Pancreas (tissue), 10 donors: Measurements from ENCODE around the gene PCNT. TPM values are rescaled to one million over a fixed set of nuclear protein-coding genes. Genes with fewer than 3 reads are reported as not detected.

Experiments used
- ATAC-seq, 4 donors: fragments of 200-7000 bp; cut with Tn5 transposase; one replicate each; pipeline versions ENCODE4 v1.8.0 to v1.9.1; 2020; ENCODE audit warnings: mild to moderate bottlenecking in 4 of 4, moderate library complexity in 4 of 4
- DNase-seq, 6 donors: peaks; one replicate each; pipeline ENCODE4 v3.0.0-alpha.2; 2020
- FAIRE-seq: peaks from 2 replicates; lab custom pipeline; 2012; peaks lifted over from hg19 to GRCh38; lab: Jason Lieb, UNC
- H3K27ac ChIP-seq, 4 donors: fragments of 200-600 bp; sonication (generic); 1 replicate in 3 of 4; 2 replicates in 1 of 4; pipeline versions ENCODE4 v1.5.0 to v1.8.0; 2020
- H3K27me3 ChIP-seq, 4 donors: fragments of 200-600 bp; one replicate each; pipeline ENCODE4 v1.8.0; 2021
- H3K36me3 ChIP-seq, 3 donors: fragments of 200-600 bp; sonication (generic) in 1 of 3; one replicate each; pipeline versions ENCODE4 v1.5.0 to v1.8.0; 2020 to 2021
- H3K4me1 ChIP-seq, 3 donors: fragments of 200-600 bp; one replicate each; pipeline ENCODE4 v1.8.0; 2021
- H3K4me3 ChIP-seq, 4 donors: fragments of 200-600 bp; sonication (generic) in 2 of 4; one replicate each; pipeline versions ENCODE4 v1.5.0 to v1.8.0; 2020 to 2021
- H3K9me3 ChIP-seq, 4 donors: fragments of 200-600 bp; one replicate each; pipeline ENCODE4 v1.8.0; 2021
- WGBS, 2 donors: extraction: QIAGEN DNeasy Blood & Tissue Kit; methylation state at CpG; one replicate each; pipeline ENCODE4 v1.1.7; 2013; 5-methylcytosine and 5-hydroxymethylcytosine counted together
- intact Hi-C, 3 donors: fragments of 100-400 bp; cut with DNase I; formaldehyde crosslinking; loops; one replicate each; pipeline versions ENCODE4 v1.11.1 to v1.14.2; 2022
- polyA plus RNA-seq, 2 donors: library from polyadenylated mRNA; stranded (reverse); fragments of 200-250 nt; gene quantifications; one replicate each; pipeline ENCODE4 v1.2.3, GENCODE V29; 2013
- total RNA-seq, 6 donors: library from RNA; stranded (reverse); fragmentation: NEBNext Ultra II Directional in 4 of 6; extraction: Animal tissue kit (Norgen Biotek cat#: 25700) in 4 of 6; gene quantifications; one replicate each; pipeline versions ENCODE4 v1.2.1 to v1.2.4, GENCODE V29; 2021 to 2023
- TF ChIP-seq, protein P1 (sequence below), 4 donors: fragments of 200-600 bp; sonication (generic) in 3 of 4; IDR thresholded peaks; one replicate each; pipeline versions ENCODE4 v1.5.0 to v1.8.0; 2021; ENCODE audit warnings: antibody characterized with exemption in 4 of 4
- donor health status: healthy with polysubstance abuse.
- donor health status: DM: no; HTN: no; CAD: no; lungs with moderate emphysema.
- donor health status: DM: no; HTN: no; CAD: no.
- donor health status: control.
- donor health status: control.
- donor health status: Bipolar disorder and iron deficiency.
- donor health status: DM: yes; HTN: yes; CAD: no.
- donor health status: DM: no; HTN: no; CAD: no.
- donor health status: DM: no; HTN: no; CAD: no.
- donor health status: DM: yes; HTN: yes; CAD: no.

Gene PCNT
- total and polyA plus RNA-seq, 8 donors, result 8.1 to 15.5 (median 12.1) TPM

DNA sequence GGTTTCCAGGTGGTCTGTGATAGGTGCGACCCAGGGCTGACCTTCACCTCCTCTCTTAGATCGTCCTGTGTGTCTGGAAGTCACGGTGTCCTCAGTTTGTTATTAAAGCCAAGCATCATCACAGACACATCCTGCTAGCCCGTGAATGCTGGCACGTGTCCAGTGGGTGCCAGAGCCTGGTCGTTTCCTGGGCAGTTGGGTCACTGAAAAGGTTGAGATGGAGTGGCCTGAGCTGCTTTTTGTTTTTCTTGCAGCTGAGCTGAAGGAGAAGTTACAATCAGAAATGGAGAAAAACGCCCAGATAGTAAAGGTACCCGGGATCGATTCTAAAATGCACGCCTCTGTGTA lies 23.2 kb downstream of the PCNT start:
- intact Hi-C loops, result no loop called here
- ATAC-seq, result no peak
- no peak for DNase-seq
- H3K4me3 ChIP-seq, result no peak overlapping the region
- TF ChIP-seq, protein P1, sequence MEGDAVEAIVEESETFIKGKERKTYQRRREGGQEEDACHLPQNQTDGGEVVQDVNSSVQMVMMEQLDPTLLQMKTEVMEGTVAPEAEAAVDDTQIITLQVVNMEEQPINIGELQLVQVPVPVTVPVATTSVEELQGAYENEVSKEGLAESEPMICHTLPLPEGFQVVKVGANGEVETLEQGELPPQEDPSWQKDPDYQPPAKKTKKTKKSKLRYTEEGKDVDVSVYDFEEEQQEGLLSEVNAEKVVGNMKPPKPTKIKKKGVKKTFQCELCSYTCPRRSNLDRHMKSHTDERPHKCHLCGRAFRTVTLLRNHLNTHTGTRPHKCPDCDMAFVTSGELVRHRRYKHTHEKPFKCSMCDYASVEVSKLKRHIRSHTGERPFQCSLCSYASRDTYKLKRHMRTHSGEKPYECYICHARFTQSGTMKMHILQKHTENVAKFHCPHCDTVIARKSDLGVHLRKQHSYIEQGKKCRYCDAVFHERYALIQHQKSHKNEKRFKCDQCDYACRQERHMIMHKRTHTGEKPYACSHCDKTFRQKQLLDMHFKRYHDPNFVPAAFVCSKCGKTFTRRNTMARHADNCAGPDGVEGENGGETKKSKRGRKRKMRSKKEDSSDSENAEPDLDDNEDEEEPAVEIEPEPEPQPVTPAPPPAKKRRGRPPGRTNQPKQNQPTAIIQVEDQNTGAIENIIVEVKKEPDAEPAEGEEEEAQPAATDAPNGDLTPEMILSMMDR (IDR thresholded peaks at IDR 0.05), result no peak
- H3K36me3 ChIP-seq, result peaks cover 0 to 40% (median 18%) of the 10 kb centered on the region in 3 donors
- no peaks in the 10 kb centered on the region for H3K4me1 ChIP-seq
- no peaks in the 10 kb centered on the region for H3K9me3 ChIP-seq
- no peak for FAIRE-seq
- H3K27ac ChIP-seq, result no peak overlapping the region
- no peaks in the 10 kb centered on the region for H3K27me3 ChIP-seq
- 75 to 78% methylated on average over 10 of the region's 10 CpGs for WGBS, 2 donors

DNA sequence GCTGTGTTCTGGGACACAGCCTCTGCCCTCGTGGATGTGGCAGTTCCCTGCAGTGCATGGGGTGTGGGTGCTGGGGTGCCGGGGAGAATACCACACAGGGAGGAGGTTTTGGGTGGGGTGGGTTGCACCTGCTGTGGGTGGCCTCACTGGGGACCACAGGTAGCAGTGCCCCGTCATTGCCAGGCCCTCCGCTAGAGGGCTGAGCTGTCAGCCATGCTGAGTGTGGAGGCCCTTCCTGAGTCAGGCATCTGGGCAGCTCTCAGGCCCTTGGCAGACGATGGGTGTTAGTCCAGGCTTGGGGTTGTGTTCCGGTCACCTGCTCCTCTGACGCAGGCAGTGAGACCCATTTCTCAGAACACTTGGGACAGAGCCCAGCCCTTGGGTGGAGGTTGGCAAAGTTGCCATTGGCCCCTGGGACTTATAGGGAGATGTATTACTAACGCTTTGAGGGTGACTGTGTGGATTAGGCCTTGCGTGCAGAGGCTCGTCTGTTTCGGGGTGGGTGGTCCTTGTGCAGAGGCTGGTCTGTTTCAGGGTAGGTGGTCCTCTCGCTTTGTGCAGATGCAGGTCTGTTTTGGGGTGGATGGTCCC lies 23.9 kb downstream of the PCNT start:
- Histone ChIP-seq H3K9me3 (no peaks in the 10 kb centered on the region), H3K36me3 (peaks cover 0 to 40% (median 18%) of the 10 kb centered on the region in 3 donors), H3K4me3 (no peak overlapping the region), H3K27me3 (no peaks in the 10 kb centered on the region), H3K4me1 (no peaks in the 10 kb centered on the region), H3K27ac (no peak overlapping the region)
- 85 to 92% methylated on average over 12 of the region's 12 CpGs for WGBS, 2 donors
- ATAC-seq (peak in 2 of 4 donors; percentile 57 to 60), DNase-seq (peak in 3 of 6 donors; percentile 32 to 77 (median 47)), FAIRE-seq (no peak)
- TF ChIP-seq, protein P1 (IDR thresholded peaks at IDR 0.05), result no peak
- intact Hi-C loops, result no loop called here

DNA sequence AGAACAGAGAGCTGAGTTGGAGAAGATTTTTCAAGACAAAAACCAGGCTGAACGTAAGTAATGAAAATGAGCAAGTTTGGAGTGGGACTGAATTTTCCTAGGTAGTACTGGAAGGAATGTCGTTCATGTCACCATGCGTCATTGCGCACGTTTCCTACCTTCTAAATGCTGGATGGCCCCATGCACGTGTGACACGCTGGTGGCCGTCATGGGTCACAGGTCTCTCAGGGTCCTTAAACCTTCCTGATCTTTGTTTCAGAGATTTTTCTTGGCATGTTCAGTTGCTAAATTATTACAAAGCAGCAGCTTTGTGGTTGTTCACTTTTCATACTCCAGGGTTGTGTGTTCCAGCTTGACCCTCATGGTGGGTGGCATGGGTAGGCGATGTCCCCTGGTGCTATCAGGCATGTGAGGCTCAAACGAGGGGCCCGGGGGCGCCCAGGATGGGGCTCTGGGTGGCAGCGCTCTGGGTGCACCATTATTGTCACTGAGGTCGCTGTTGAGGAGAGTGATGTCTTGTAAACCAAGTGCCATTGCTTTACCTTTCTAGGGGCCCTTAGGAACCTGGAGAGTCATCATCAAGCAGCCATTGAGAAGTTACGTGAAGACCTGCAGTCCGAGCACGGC lies 25.3 kb downstream of the PCNT start:
- DNase-seq (no peak), FAIRE-seq (no peak), ATAC-seq (no peak)
- intact Hi-C loops, result no loop called here
- no peaks in the 10 kb centered on the region for H3K4me1 ChIP-seq
- WGBS, 2 donors, result 94 to 98% methylated on average over 17 of the region's 17 CpGs
- H3K27me3 ChIP-seq, result no peaks in the 10 kb centered on the region
- H3K4me3 ChIP-seq, result no peak overlapping the region
- TF ChIP-seq, protein P1 (IDR thresholded peaks at IDR 0.05), result no peak
- H3K36me3 ChIP-seq, result peaks cover 3 to 43% (median 18%) of the 10 kb centered on the region in 3 donors
- H3K9me3 ChIP-seq, result no peaks in the 10 kb centered on the region
- H3K27ac ChIP-seq, result no peak overlapping the region

DNA sequence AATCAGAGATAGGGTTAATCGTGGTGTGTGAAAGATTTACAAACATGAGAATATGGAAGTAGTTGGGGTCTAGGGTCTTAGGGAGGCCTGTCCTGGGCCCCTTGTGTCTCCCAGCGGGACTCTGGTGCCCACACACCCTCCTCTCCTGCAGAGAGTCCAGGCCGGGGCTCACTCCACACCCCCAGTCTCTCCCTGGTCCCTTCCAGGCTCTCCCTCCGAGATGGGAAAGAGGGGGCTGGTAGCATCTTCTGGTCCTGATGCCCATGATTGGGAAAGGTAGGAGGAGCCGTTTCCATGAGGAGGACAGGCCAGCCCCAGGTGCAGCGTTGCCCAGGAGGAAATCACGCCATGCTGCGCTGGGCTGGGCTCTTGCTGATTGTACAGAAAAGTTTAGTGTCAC lies 26.6 kb downstream of the PCNT start:
- Histone ChIP-seq H3K4me3 (no peak overlapping the region), H3K27me3 (no peaks in the 10 kb centered on the region), H3K27ac (no peak overlapping the region), H3K4me1 (no peaks in the 10 kb centered on the region), H3K36me3 (peaks cover 3 to 45% (median 18%) of the 10 kb centered on the region in 3 donors), H3K9me3 (no peaks in the 10 kb centered on the region)
- TF ChIP-seq, protein P1 (IDR thresholded peaks at IDR 0.05), result no peak
- DNase-seq, result no peak
- intact Hi-C loops, result no loop called here
- 92 to 98% methylated on average over 7 to 8 of the region's 8 CpGs for WGBS, 2 donors
- no peak for FAIRE-seq
- ATAC-seq, result no peak

DNA sequence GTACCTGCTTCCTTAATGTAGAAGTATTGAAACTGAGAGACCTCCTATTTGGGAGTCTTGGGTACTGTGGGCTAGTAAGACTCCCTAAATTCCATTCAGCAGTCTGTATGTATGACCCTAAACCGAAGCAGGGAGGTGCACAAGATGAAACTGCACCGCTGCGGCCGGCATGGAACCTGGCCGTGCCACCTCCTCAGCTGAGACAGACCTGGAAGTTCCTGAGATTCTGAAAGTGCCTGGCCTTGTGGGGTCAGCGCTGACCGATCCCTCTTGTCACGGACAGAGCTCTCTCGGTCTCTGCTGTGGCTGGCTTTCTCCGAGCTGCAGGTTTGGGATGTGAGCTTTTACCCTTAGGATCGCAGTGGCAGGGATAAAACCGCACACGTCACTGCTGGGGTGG lies 27.0 kb downstream of the PCNT start:
- H3K36me3 ChIP-seq, result peaks cover 3 to 45% (median 18%) of the 10 kb centered on the region in 3 donors
- no peak for ATAC-seq

More for the DNA sequence above, 27.0 kb downstream of the PCNT start:
- Histone ChIP-seq H3K4me1 (no peaks in the 10 kb centered on the region), H3K9me3 (no peaks in the 10 kb centered on the region), H3K4me3 (no peak overlapping the region), H3K27me3 (no peaks in the 10 kb centered on the region), H3K27ac (no peak overlapping the region)
- intact Hi-C loops, result no loop called here
- TF ChIP-seq, protein P1 (IDR thresholded peaks at IDR 0.05), result no peak
- no peak for DNase-seq
- 92 to 96% methylated on average over 13 of the region's 13 CpGs for WGBS, 2 donors
- FAIRE-seq, result no peak
